GM12872 (cell line): ENCODE measurements around the gene RTN4RL2.

ENCODE experiments used
- TF ChIP-seq, protein P1 (sequence below): IDR thresholded peaks from 3 replicates; pipeline ENCODE4 v1.5.1; 2011; ENCODE audit warnings: low read depth, mild to moderate bottlenecking, low read length, moderate library complexity; ENCODE audit not compliant: insufficient read depth

RTN4RL2 gene

DNA sequence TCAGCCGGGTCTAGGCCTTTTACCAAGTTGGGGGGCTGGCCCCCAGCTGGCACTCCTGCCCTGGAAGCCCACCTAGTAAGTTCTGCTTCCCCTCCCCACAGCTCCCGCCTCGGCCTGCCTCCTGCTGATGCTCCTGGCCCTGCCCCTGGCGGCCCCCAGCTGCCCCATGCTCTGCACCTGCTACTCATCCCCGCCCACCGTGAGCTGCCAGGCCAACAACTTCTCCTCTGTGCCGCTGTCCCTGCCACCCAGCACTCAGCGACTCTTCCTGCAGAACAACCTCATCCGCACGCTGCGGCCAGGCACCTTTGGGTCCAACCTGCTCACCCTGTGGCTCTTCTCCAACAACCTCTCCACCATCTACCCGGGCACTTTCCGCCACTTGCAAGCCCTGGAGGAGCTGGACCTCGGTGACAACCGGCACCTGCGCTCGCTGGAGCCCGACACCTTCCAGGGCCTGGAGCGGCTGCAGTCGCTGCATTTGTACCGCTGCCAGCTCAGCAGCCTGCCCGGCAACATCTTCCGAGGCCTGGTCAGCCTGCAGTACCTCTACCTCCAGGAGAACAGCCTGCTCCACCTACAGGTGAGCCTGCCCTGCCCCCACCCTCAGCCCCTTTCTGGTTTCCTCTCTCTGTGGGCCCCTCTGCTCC lies 7.3 kb downstream of the RTN4RL2 start:
- TF ChIP-seq, protein P1, sequence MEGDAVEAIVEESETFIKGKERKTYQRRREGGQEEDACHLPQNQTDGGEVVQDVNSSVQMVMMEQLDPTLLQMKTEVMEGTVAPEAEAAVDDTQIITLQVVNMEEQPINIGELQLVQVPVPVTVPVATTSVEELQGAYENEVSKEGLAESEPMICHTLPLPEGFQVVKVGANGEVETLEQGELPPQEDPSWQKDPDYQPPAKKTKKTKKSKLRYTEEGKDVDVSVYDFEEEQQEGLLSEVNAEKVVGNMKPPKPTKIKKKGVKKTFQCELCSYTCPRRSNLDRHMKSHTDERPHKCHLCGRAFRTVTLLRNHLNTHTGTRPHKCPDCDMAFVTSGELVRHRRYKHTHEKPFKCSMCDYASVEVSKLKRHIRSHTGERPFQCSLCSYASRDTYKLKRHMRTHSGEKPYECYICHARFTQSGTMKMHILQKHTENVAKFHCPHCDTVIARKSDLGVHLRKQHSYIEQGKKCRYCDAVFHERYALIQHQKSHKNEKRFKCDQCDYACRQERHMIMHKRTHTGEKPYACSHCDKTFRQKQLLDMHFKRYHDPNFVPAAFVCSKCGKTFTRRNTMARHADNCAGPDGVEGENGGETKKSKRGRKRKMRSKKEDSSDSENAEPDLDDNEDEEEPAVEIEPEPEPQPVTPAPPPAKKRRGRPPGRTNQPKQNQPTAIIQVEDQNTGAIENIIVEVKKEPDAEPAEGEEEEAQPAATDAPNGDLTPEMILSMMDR = no peak

DNA sequence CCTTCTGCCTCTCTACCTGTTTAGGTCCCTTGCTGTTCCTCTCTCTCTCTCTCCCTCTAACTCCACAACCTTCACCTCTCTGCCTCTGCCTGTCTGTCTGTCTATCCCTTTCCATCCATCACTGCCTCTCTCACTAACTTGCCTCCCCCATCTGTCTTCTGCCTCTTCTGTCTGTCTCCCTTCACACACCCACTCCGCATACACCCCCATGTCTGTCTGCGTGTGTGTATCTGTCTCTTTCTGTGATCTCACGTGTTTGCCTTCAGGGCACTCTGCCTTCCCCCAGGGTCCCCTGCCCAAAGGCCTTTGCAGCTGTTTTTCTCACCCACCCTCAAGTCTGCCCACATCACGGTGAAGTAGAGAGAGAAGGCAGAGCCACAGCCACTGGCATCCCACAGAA lies 7.9 kb downstream of the RTN4RL2 start:
- TF ChIP-seq, protein P1 = no peak

DNA sequence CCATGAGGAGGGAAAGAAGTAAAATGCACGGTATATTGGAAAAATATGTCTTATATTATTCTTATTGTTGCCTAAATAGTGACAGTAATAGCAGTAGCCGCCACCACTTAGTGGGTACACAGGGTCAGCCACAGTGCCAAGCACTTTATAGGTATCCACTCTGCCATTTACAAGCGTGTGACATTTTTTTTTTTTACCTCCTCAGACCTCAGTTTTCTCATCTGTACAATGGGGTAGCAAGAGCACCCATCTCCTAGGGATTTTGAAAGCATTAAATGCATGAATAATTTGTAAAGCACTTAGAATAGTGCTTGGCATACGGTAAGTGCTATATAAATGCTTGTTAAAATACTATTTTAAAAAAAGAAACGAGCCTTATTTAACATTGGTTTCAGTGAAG lies 8.9 kb downstream of the RTN4RL2 start:
- TF ChIP-seq, protein P1 = no peak

DNA sequence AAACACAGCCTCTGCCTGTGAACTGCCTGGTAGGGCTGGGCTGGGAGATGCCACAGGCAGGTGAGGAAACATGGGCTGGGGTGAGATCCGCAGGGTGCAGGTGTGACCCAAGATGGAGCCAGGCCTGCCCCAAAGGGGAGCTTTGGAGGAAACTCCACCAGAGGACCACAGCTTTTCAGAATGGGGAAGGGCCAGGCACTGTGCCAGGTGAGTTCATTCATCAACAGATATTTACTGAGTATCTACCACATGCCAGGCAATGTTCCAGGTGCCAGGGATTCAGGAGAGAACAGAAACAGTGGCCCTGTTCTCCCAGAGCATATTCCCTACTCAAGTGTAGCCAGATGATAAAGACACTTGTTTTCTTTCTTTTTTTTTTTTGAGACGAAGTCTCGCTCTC lies 11.2 kb downstream of the RTN4RL2 start:
- TF ChIP-seq, protein P1 = no peak

DNA sequence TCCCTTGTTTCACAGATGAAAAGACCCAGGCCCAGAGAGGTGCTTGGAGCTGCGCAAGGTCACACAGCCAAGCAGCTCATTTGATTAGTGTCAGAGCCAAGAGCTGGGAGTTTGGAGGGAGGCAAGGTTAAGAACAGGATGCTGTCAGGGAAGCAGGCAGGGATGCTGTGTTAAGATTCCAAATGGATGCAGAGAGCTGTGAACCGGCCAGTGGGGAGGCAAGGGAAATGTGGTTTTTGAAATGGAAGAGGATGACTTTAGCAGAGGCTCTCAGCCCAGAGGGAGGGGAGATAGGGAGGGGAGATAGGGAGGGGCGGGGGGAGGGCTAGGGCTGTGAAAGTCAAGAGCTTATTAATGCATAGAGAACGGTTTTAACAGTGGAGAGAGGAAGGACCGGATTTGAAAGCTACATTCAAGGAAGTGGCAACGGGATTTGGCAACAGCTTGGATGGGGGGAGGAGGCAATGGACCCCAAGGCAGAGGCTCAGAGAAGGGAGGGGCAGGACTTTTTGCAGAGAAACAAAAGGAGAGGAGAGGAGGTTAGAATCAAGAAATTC lies 13.0 kb downstream of the RTN4RL2 start:
- TF ChIP-seq, protein P1 = no peak

DNA sequence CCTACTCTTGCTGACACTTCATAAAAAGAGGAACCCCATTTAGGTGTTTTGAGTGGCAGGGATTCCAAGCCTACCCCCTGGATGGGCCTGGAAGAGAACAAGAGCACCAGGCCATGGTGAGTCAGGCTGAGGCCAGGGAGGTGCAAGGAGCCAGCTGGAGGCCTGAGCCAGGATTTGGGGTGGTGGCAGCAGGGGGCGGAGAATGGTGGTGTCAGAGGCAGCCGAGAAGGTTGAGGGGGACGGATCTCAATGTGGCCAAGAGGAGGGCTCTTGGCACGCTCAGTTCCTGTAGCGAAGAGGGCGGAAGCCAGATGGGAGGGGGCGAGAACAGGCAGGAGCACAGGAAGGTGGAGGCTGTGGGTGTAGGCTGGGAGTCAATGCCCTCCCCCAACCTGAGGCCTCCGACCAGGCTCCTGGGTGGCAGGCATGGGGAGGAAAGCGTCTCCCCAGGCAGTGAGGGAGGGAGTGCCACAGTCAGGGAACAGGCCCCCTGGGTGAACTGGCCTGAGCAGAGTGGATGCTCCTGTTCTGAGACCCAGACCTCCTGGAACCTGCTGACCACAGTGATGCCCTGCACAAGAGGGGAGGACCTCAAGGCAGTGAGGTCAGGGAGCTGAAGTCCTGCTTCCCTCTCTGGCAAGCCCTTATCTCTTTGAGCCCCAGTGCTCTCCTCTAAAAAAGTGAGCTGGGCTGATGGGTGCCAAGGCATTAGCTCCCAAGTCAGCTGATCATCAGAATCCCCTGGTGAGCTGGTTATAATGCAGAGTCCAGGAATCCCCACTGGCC lies 13.9 kb downstream of the RTN4RL2 start:
- TF ChIP-seq, protein P1 = no peak

DNA sequence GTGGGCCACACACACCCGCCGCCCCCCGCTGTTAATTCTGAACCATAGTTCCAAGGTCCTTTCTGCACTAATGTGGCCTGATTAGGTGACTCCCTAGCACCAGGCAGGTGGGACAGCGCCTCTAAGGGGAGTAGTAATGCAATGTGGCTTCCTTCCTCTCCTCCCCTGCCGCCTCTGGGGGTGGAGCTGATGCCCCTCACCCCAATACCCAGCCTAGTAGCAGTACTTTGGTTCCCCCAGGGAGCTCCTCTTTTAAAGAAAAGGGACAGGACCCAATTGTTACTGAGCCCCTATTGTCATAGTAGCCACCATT lies 14.4 kb downstream of the RTN4RL2 start:
- TF ChIP-seq, protein P1 = no peak
